Smooth muscle cell (in vitro differentiated cells): ENCODE results near the gene SLC51B. TPM values are rescaled to one million over a fixed set of nuclear protein-coding genes. Genes with fewer than 3 reads are reported as not detected.

Experiments used
- DNase-seq: peaks from one replicate; lab custom pipeline; 2025; ENCODE audit not compliant: unreplicated experiment; lab: John Stamatoyannopoulos, UW
- H2AFZ ChIP-seq: fragments of 200-600 bp; sonication (generic); 2 replicates; pipeline ENCODE4 v1.6.0; 2016; ENCODE audit warnings: antibody characterized with exemption, low read depth, mild to moderate bottlenecking
- H3F3A ChIP-seq: fragments of 200-600 bp; sonication (generic); 2 replicates; pipeline ENCODE4 v1.6.0; 2017; ENCODE audit warnings: antibody characterized with exemption, low read depth
- H3K27ac ChIP-seq: fragments of 200-600 bp; sonication (generic); 2 replicates; pipeline ENCODE4 v1.5.1; 2016; ENCODE audit warnings: low read depth, mild to moderate bottlenecking
- H3K27me3 ChIP-seq: fragments of 200-600 bp; sonication (generic); 2 replicates; pipeline ENCODE4 v1.6.1; 2016; ENCODE audit warnings: low read depth, mild to moderate bottlenecking
- H3K36me3 ChIP-seq: fragments of 200-600 bp; sonication (generic); 2 replicates; pipeline ENCODE4 v1.5.1; 2016; ENCODE audit warnings: low read depth
- H3K4me1 ChIP-seq: fragments of 200-600 bp; sonication (generic); 2 replicates; pipeline ENCODE4 v1.5.1; 2016; ENCODE audit warnings: low read depth
- H3K4me2 ChIP-seq: fragments of 200-600 bp; sonication (generic); 2 replicates; pipeline ENCODE4 v1.6.0; 2016; ENCODE audit warnings: mild to moderate bottlenecking
- H3K4me3 ChIP-seq: fragments of 200-600 bp; sonication (generic); 2 replicates; pipeline ENCODE4 v1.5.1; 2016; ENCODE audit warnings: mild to moderate bottlenecking
- H3K79me2 ChIP-seq: fragments of 200-600 bp; sonication (generic); 2 replicates; pipeline ENCODE4 v1.6.0; 2016; ENCODE audit warnings: low read depth, mild to moderate bottlenecking
- H3K9ac ChIP-seq: fragments of 200-600 bp; sonication (generic); 2 replicates; pipeline ENCODE4 v1.6.0; 2016; ENCODE audit warnings: low read depth
- H3K9me3 ChIP-seq: fragments of 200-600 bp; sonication (generic); replicated peaks from 2 replicates; pipeline ENCODE4 v1.5.1; 2016; ENCODE audit warnings: low read depth
- H4K20me1 ChIP-seq: fragments of 200-600 bp; sonication (generic); 2 replicates; pipeline ENCODE4 v1.6.0; 2016; ENCODE audit warnings: low read depth
- WGBS: methylation state at CpG from one replicate; pipeline ENCODE4 v1.1.7; 2016; ENCODE audit warnings: low lambda C conversion rate; 5-methylcytosine and 5-hydroxymethylcytosine counted together
- polyA plus RNA-seq: library from polyadenylated mRNA; unstranded; fragments of >200 nt; fragmentation: Nextera tagmentation; extraction: Ambion mirVana; gene quantifications from 2 replicates; pipeline ENCODE4 v1.2.1, GENCODE V29; 2016
- total RNA-seq: library from RNA; depleted of rRNA; stranded (reverse); fragments of >200 nt; gene quantifications from 2 replicates; pipeline ENCODE4 v1.2.3, GENCODE V29; 2014
- TF ChIP-seq, protein P1 (sequence below): fragments of 200-600 bp; sonication (generic); IDR thresholded peaks from 2 replicates; pipeline ENCODE4 v1.5.1; 2017; ENCODE audit warnings: borderline replicate concordance, mild to moderate bottlenecking, antibody characterized with exemption; ENCODE audit not compliant: insufficient read depth, poor library complexity, severe bottlenecking

Gene SLC51B
- total and polyA plus RNA-seq, 2 experiments from 2014 or later = not detected

DNA sequence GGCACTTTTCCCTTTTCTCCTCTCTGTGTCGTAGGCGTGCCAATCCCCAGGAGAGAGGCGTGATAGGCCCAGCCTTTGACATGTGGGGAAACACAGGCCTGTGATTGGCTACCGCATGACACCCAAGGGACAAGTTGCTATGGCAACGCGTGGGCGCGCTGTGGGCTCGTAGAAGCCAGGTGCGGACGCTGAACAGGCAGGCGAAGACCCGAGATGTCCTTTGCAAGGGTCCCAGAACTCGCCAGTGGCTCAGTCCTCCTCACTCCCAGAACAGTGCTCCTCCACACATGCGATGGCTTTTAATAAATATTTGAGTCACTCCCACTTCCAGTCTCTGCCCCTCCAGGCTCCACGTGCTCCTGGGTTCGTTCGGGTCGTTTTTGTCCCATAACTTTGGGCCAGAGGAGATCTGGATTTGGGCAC is 4.2 kb downstream of the SLC51B start:
- H2AFZ ChIP-seq = no peak overlapping the region
- peak overlapping the region; percentile 76 for H3K4me2 ChIP-seq
- H3K36me3 ChIP-seq = no peaks in the 10 kb centered on the region
- no peak overlapping the region for H3K9ac ChIP-seq
- WGBS = 13% methylated on average over 19 of the region's 19 CpGs
- H3K79me2 ChIP-seq = no peaks in the 10 kb centered on the region
- DNase-seq = peak; percentile 33
- no peaks in the 10 kb centered on the region for H4K20me1 ChIP-seq
- no peak overlapping the region for H3K27ac ChIP-seq
- H3K9me3 ChIP-seq = no peaks in the 10 kb centered on the region
- H3K4me3 ChIP-seq = peak overlapping the region; percentile 33
- no peaks in the 10 kb centered on the region for H3K27me3 ChIP-seq
- no peaks in the 10 kb centered on the region for H3K4me1 ChIP-seq
- no peaks in the 10 kb centered on the region for H3F3A ChIP-seq
- TF ChIP-seq, protein P1, sequence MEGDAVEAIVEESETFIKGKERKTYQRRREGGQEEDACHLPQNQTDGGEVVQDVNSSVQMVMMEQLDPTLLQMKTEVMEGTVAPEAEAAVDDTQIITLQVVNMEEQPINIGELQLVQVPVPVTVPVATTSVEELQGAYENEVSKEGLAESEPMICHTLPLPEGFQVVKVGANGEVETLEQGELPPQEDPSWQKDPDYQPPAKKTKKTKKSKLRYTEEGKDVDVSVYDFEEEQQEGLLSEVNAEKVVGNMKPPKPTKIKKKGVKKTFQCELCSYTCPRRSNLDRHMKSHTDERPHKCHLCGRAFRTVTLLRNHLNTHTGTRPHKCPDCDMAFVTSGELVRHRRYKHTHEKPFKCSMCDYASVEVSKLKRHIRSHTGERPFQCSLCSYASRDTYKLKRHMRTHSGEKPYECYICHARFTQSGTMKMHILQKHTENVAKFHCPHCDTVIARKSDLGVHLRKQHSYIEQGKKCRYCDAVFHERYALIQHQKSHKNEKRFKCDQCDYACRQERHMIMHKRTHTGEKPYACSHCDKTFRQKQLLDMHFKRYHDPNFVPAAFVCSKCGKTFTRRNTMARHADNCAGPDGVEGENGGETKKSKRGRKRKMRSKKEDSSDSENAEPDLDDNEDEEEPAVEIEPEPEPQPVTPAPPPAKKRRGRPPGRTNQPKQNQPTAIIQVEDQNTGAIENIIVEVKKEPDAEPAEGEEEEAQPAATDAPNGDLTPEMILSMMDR = no peak

- Histone ChIP-seq H3K4me3 (no peak overlapping the region), H3K4me2 (no peak overlapping the region), H3K9ac (no peak overlapping the region), H2AFZ (no peak overlapping the region), H4K20me1 (no peaks in the 10 kb centered on the region), H3K4me1 (no peaks in the 10 kb centered on the region), H3K27ac (no peak overlapping the region), H3K9me3 (no peaks in the 10 kb centered on the region), H3K36me3 (no peaks in the 10 kb centered on the region), H3K27me3 (no peaks in the 10 kb centered on the region), H3F3A (no peaks in the 10 kb centered on the region), H3K79me2 (no peaks in the 10 kb centered on the region)
- WGBS = 83% methylated on average over 4 of the region's 4 CpGs
- DNase-seq = no peak
- TF ChIP-seq, protein P1 = no peak
Measured at GRCh38 chr15:65050270-65050669, 5.1 kb downstream of the SLC51B start.

- Histone ChIP-seq H4K20me1 (no peaks in the 10 kb centered on the region), H3K79me2 (no peaks in the 10 kb centered on the region), H3K4me1 (no peaks in the 10 kb centered on the region), H3K27ac (no peak overlapping the region), H2AFZ (no peak overlapping the region), H3K4me2 (no peak overlapping the region), H3K9ac (no peak overlapping the region), H3K4me3 (no peak overlapping the region), H3K36me3 (no peaks in the 10 kb centered on the region), H3F3A (no peaks in the 10 kb centered on the region), H3K9me3 (no peaks in the 10 kb centered on the region), H3K27me3 (no peaks in the 10 kb centered on the region)
- TF ChIP-seq, protein P1 = no peak
- no peak for DNase-seq
- WGBS = 98% methylated on average over 2 of the region's 2 CpGs
Measured at GRCh38 chr15:65051266-65051665, 6.1 kb downstream of the SLC51B start.

- Histone ChIP-seq H3F3A (no peaks in the 10 kb centered on the region), H3K36me3 (no peaks in the 10 kb centered on the region), H3K27ac (no peak overlapping the region), H2AFZ (no peak overlapping the region), H3K4me1 (no peaks in the 10 kb centered on the region), H3K27me3 (no peaks in the 10 kb centered on the region), H3K79me2 (no peaks in the 10 kb centered on the region), H3K4me3 (no peak overlapping the region), H4K20me1 (no peaks in the 10 kb centered on the region), H3K9me3 (no peaks in the 10 kb centered on the region), H3K4me2 (no peak overlapping the region), H3K9ac (no peak overlapping the region)
- 95% methylated on average over 2 of the region's 2 CpGs for WGBS
- TF ChIP-seq, protein P1 = no peak
- no peak for DNase-seq
Measured at GRCh38 chr15:65052956-65053355, 7.8 kb downstream of the SLC51B start.
